ENCODE data around the gene RASSF1.

The RASSF1 gene

GRCh38 chr3:50352781-50353180 lies 12.1 kb upstream of the RASSF1 start:
- in situ Hi-C loops (cut with HindIII; ENCODE audit: low sequenced_read_pairs): no loop called here
- peak; percentile 39 for TF ChIP-seq CTCF (IDR thresholded peaks at IDR 0.05; ENCODE audit: low read depth, low read length)
- no peak for DNase-seq (ENCODE audit: low read depth, low spot score)
- no peak overlapping the region for H3K4me3 ChIP-seq (ENCODE audit: low read depth, low read length)

- TF ChIP-seq CTCF (IDR thresholded peaks at IDR 0.05; ENCODE audit: low read depth, low read length): no peak
- in situ Hi-C loops (cut with HindIII; ENCODE audit: low sequenced_read_pairs): no loop called here
- DNase-seq (ENCODE audit: low read depth, low spot score): no peak
- peak overlapping the region; percentile 94 for H3K4me3 ChIP-seq (ENCODE audit: low read depth, low read length)
Measured at GRCh38 chr3:50351323-50351697, 10.7 kb upstream of the RASSF1 start.

GRCh38 chr3:50350527-50351322 lies 10.1 kb upstream of the RASSF1 start, which contains the start of the genes CYB561D2 and NPRL2:
Gene CYB561D2 (plus strand): TSS chr3:50350862. CDS start chr3:50351434, 572 bp downstream.
Gene NPRL2 (minus strand): TSS chr3:50350775. CDS start chr3:50350652, 123 bp downstream.
- TF ChIP-seq CTCF (IDR thresholded peaks at IDR 0.05; ENCODE audit: low read depth, low read length): no peak
- in situ Hi-C loops (cut with HindIII; ENCODE audit: low sequenced_read_pairs): no loop called here
- H3K4me3 ChIP-seq (ENCODE audit: low read depth, low read length): peak within 1 kb of the TSS; percentile 94
- DNase-seq (ENCODE audit: low read depth, low spot score): peak; percentile 93

GRCh38 chr3:50350213-50350526 lies 9.5 kb upstream of the RASSF1 start:
- H3K4me3 ChIP-seq (ENCODE audit: low read depth, low read length): peak overlapping the region; percentile 94
- in situ Hi-C loops (cut with HindIII; ENCODE audit: low sequenced_read_pairs): no loop called here
- no peak for TF ChIP-seq CTCF (IDR thresholded peaks at IDR 0.05; ENCODE audit: low read depth, low read length)
- DNase-seq (ENCODE audit: low read depth, low spot score): no peak

GRCh38 chr3:50347187-50347813 lies 6.7 kb upstream of the RASSF1 start:
- no peak overlapping the region for H3K4me3 ChIP-seq (ENCODE audit: low read depth, low read length)
- in situ Hi-C loops (cut with HindIII; ENCODE audit: low sequenced_read_pairs): no loop called here
- DNase-seq (ENCODE audit: low read depth, low spot score): peak; percentile 72
- TF ChIP-seq CTCF (IDR thresholded peaks at IDR 0.05; ENCODE audit: low read depth, low read length): peak; percentile 68

GRCh38 chr3:50345586-50346234 lies 5.1 kb upstream of the RASSF1 start, which contains the start of gene ZMYND10:
Gene ZMYND10 (minus strand): TSS chr3:50345732. CDS start chr3:50345579, 153 bp downstream.
- TF ChIP-seq CTCF (IDR thresholded peaks at IDR 0.05; ENCODE audit: low read depth, low read length): no peak
- in situ Hi-C loops (cut with HindIII; ENCODE audit: low sequenced_read_pairs): no loop called here
- peak within 1 kb of the TSS; percentile 48 for H3K4me3 ChIP-seq (ENCODE audit: low read depth, low read length)
- peak; percentile 21 for DNase-seq (ENCODE audit: low read depth, low spot score)

Data from astrocyte of the spinal cord (primary cell).